Umbilical cord (tissue), 2 donors: Measurements from ENCODE around the gene ZNF554. TPM values are rescaled to one million over a fixed set of nuclear protein-coding genes. Genes with fewer than 3 reads are reported as not detected.
A peak's percentile ranks its signal among the peaks of the same experiment; 100 is the strongest.

Source experiments
- DNase-seq: peaks from one replicate; pipeline ENCODE4 v3.0.0-alpha.2; 2015; ENCODE audit warnings: low spot score
- total RNA-seq: library from RNA; depleted of rRNA; stranded (reverse); fragments of >200 nt; gene quantifications from one replicate; pipeline ENCODE4 v1.2.3, GENCODE V29; 2014; ENCODE audit warnings: low replicate concordance; ENCODE audit not compliant: insufficient read depth

The ZNF554 gene
- total RNA-seq, 1 donor from 2014 or later: 7.0 TPM

DNA sequence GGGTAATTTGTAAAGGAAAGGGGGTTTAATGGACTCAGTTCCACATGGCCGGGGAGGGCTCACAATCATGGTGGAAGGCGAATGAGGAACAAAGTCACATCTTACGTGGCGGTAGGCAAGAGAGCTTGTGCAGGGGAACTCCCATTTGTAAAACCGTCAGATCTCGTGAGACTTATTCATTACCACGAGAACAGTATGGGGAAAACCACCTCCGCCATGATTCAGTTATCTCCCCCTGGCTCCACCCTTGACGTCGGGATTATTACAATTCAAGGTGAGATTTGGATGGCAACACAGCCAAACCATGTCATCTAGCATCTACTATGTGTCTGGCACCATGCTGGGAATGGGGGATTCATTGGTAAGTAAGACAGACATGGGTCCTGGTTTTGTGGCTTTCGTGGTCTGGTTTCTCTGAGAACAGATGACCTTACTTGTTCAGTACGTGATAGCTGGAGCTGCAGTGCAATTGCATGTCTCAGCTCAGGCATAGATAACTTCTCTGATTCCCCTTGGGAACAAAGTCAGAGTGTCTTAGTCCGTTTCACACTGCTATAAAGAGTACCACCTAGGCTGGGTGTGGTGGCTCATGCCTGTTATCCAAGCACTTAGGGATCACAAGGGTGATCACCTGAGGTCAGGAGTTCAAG is 8.3 kb downstream of the ZNF554 start:
- DNase-seq: no peak

- DNase-seq: no peak
Observed at GRCh38 chr19:2834294-2834871, 14.7 kb downstream of the ZNF554 start.

DNA sequence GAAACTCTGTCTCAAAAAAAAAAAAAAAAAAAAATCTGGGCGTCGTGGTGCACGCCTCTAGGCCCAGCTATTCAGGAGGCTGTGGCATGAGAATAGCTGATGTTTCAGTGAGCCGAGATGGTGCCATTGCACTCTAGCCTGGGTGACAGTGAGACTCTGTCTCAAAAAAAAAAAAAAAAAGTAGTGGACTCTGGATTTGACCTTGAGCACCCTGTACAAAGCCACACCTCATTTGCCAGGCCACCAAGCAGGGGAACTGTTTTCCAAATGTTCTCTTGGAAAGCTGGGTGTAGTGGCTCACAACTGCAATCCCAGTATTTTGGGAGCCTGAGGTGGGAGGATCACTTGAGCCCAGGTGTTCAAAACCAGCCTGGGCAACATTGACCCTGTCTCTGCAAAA is 17.8 kb downstream of the ZNF554 start:
- no peak for DNase-seq

GRCh38 chr19:2840794-2841791 is 21.4 kb downstream of the ZNF554 start, which contains the start of gene ZNF555:
ZNF555 (plus strand) TSS chr19:2841475; CDS start chr19:2841573, 98 bp downstream.
- DNase-seq: peak; percentile 100

GRCh38 chr19:2841855-2842574 is 22.3 kb downstream of the ZNF554 start:
- no peak for DNase-seq

- DNase-seq: no peak
Observed at GRCh38 chr19:2845107-2845506, 25.4 kb downstream of the ZNF554 start.

GRCh38 chr19:2846180-2846894 is 26.7 kb downstream of the ZNF554 start:
- DNase-seq: no peak

DNA sequence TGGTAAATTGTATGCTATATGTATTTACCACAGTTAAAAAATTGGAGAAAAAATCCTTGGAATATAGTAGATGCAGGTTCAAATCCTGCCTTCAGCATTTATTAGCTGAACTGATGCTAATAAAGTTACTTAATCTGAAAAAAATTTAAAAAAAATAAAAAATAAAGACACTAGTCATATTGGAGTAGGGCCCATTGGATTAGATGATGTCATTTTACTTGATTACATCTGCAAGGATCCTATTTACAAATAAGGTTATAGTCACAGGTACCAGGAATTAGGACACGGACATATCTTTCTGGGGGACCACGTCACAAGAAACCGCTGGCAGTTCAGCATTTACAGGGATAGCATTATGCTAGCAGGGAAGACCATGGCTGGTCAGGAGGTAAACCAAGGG is 27.8 kb downstream of the ZNF554 start:
- DNase-seq: no peak

- DNase-seq: no peak
Observed at GRCh38 chr19:2848616-2849015, 28.9 kb downstream of the ZNF554 start.

GRCh38 chr19:2850256-2850925 is 30.7 kb downstream of the ZNF554 start:
- DNase-seq: no peak

DNA sequence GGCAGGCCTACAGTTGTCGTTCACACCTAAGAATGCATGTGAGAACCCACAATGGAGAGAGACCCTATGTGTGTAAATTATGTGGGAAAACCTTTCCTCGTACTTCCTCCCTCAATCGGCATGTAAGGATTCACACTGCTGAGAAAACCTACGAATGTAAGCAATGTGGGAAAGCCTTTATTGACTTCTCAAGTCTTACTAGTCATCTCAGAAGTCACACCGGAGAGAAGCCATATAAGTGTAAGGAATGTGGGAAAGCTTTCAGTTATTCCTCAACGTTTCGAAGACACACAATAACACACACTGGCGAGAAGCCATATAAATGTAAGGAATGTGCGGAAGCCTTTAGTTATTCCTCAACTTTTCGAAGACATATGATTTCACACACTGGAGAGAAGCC is 32.9 kb downstream of the ZNF554 start:
- no peak for DNase-seq

- no peak for DNase-seq
Observed at GRCh38 chr19:2853015-2853606, 33.4 kb downstream of the ZNF554 start.

GRCh38 chr19:2854849-2855248 is 35.2 kb downstream of the ZNF554 start:
- DNase-seq: no peak

- DNase-seq: no peak
Observed at GRCh38 chr19:2856457-2857050, 36.9 kb downstream of the ZNF554 start.

DNA sequence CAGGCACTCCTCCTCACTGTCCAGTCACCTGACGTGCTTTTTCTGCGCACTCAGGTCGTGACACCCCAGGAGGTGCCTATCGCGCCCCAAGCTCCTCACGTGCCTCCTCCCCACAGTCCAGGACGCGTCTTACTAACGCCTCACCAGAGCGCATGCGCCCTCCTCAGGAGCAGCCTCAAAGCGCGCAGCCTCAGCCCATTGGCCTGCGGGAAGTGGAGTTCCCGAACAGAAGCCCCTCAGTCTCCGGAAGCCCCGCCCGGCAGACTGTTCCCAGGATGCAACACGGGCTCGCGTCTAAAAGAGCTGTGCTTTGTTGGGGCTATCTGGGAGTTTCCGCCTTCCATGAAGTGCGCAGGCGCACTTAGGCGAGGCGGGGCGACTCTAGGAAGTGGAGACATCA is 39.2 kb downstream of the ZNF554 start:
- DNase-seq: no peak

- no peak for DNase-seq
Observed at GRCh38 chr19:2863816-2864215, 44.1 kb downstream of the ZNF554 start.

DNA sequence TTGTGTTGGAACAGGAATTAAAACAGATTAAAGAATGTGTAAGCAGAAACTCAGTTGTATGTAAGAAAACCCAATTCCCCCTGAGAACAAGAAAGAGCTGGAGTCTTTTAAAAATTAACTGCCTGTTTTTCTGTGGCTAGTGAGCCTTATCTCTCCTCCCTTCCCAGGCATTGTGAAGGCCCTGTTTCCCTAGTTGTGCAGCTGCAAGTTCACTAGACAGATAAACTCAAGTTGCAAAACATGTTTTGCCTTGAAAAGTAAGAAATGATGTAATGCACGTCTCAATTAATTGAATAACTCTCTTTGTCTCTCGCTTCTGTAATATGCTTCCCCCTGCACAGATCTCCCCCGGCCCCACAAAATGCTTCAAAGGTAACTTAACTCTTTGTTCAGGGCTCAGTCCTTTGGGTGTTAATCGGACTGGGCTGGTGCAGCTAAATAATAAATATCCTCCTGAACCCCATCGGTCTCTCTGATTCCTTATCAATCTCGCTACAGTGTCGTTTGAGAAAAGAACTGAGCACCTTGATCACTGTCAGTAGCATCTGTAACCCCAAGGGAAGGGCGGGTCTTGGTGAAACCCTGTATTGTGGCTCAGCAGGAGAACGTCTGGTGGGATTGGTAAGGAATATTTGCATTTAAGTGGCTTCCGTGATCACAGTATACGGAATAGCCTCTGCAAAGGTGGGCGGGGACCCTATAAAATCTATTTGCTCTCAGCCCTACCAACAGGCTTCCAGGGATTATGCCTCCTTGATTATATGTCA is 45.8 kb downstream of the ZNF554 start:
- DNase-seq: no peak

- DNase-seq: no peak
Observed at GRCh38 chr19:2866495-2867024, 46.9 kb downstream of the ZNF554 start.
